ENCODE data around the gene DIO2.

- TF ChIP-seq CTCF (conservative IDR thresholded peaks at IDR 0.05; ENCODE audit: low read length) (no peak), EZH2phosphoT487 (IDR thresholded peaks at IDR 0.05; ENCODE audit: borderline replicate concordance, low read depth, low read length) (no peak)
Measured at GRCh38 chr14:80200093-80200492, 11.2 kb downstream of the DIO2 start.

Data from OCI-LY7 (cell line).